Measurements from ENCODE around the gene CRTC3. TPM values are rescaled to one million over a fixed set of nuclear protein-coding genes. Genes with fewer than 3 reads are reported as not detected.
"Not testable (repeated sequence)": the region's sequence is repeated elsewhere in the genome, so short reads cannot be mapped to it uniquely, and the experiment has no call there.

Gene CRTC3
- total RNA-seq, 2 donors from 2014 or later, result 76.0 to 84.4 TPM

DNA sequence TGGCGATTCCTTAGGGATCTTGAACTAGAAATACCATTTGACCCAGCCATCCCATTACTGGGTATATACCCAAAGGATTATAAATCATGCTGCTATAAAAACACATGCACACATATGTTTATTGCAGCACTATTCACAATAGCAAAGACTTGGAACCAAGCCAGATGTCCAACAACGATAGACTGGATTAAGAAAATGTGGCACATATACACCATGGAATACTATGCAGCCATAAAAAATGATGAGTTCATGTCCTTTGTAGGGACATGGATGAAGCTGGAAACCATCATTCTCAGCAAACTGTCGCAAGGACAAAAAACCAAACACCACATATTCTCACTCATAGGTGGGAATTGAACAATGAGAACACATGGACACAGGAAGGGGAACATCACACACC, 107.3 kb downstream of the CRTC3 start:
- DNase-seq; H3K9me3 ChIP-seq (ENCODE audit: control insufficient read depth, low read length, poor library complexity, severe bottlenecking); H3K36me3 Mint-ChIP-seq (ENCODE audit: low read depth); ATAC-seq; H3K4me3 Mint-ChIP-seq; H3K27ac Mint-ChIP-seq; H3K27me3 Mint-ChIP-seq; H3K4me1 Mint-ChIP-seq: not testable (repeated sequence)

DNA sequence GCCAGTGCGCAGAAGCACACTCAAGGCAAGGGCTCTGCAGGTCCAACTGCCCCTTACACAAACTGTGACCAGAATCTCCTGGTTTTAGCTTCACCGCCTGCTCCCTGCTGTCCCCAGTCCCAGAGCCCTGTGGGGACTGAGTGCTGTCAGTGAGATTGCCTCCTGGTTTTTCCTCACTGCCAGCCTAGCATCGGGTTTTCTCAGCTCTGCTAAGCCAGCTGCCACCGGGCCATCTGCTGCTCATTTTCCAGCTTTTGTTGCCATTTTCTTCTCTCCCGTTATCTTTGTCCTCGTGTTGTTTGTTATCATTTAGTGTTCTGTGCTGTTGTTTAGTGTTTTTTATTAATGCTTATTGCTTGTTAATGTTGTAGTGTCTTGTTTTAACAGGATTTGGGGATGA, 108.0 kb downstream of the CRTC3 start:
- Mint-ChIP-seq H3K27ac (no peak overlapping the region), H3K27me3 (no peaks in the 10 kb centered on the region), H3K4me3 (no peak overlapping the region), H3K4me1 (peaks cover 5% of the 10 kb centered on the region), H3K36me3 (ENCODE audit: low read depth) (peaks cover 8% of the 10 kb centered on the region)
- DNase-seq, result no peak
- H3K9me3 ChIP-seq (ENCODE audit: control insufficient read depth, low read length, poor library complexity, severe bottlenecking), result no peaks in the 10 kb centered on the region
- ATAC-seq, result no peak

DNA sequence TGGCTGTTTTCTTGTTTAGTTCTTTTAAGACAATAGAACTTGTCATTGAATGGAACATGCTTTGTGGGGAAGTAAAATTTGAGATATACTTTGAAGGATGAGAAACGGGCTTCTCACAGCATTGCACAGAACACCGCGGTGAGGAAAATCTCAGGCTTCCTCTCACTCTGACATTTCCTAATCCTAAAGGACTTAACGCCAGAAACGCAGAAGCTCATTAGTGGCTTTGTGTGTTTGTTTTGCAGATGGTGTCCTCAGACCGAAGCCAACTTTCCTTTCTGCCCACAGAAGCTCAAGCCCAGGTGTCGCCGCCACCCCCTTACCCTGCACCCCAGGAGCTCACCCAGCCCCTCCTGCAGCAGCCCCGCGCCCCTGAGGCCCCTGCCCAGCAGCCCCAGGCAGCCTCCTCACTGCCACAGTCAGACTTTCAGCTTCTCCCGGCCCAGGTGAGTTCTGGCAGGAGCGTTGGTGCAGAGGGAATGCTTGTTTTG, 108.5 kb downstream of the CRTC3 start:
- no peak for ATAC-seq

DNA sequence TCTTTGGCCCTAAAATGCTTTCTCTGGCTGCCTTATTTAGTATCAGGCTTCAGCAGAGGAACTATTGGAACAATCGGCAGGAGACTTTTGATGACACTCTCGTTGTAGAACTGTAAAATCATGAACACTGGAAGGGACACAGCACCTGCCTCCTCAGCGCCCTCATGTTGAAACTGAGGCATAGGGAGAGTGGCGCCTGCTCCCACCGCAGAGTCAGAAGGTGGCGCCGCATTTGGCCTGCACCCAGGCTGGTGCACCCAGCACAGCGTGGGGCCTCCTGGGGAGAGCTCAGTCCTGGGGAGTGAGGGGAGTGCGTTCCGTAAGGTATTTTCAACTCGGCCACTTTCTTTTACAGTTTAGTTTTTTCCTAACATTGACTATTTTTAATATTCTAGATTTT, 109.2 kb downstream of the CRTC3 start:
- DNase-seq, result no peak
- H3K9me3 ChIP-seq (ENCODE audit: control insufficient read depth, low read length, poor library complexity, severe bottlenecking), result no peaks in the 10 kb centered on the region
- no peak overlapping the region for H3K4me3 Mint-ChIP-seq
- peaks cover 5% of the 10 kb centered on the region for H3K4me1 Mint-ChIP-seq
- H3K27me3 Mint-ChIP-seq, result no peaks in the 10 kb centered on the region
- no peak for ATAC-seq
- peaks cover 2% of the 10 kb centered on the region for H3K36me3 Mint-ChIP-seq (ENCODE audit: low read depth)
- no peak overlapping the region for H3K27ac Mint-ChIP-seq

More for the DNA sequence above, 108.5 kb downstream of the CRTC3 start:
- no peaks in the 10 kb centered on the region for H3K9me3 ChIP-seq (ENCODE audit: control insufficient read depth, low read length, poor library complexity, severe bottlenecking)
- no peaks in the 10 kb centered on the region for H3K27me3 Mint-ChIP-seq
- H3K4me3 Mint-ChIP-seq, result no peak overlapping the region
- peaks cover 7% of the 10 kb centered on the region for H3K4me1 Mint-ChIP-seq
- no peak overlapping the region for H3K27ac Mint-ChIP-seq
- DNase-seq, result no peak
- peaks cover 5% of the 10 kb centered on the region for H3K36me3 Mint-ChIP-seq (ENCODE audit: low read depth)

DNA sequence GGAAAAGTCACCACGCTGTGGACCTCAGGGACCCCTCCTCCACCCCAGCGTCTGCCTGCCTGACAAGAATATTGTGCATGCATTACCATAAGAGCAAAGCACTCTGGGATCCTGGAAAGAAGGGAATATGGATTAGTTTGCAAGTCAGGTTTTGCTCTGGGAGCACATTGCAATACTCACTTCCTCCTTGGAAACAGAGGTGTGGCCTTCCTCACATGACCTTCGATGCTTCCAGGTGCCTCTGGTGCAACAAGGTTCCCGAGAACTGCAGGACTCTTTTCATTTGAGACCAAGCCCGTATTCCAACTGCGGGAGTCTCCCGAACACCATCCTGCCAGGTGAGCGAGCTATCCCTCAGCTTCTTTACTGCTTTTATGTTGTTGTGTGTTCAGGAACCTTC, 111.1 kb downstream of the CRTC3 start:
- peaks cover 2% of the 10 kb centered on the region for H3K36me3 Mint-ChIP-seq (ENCODE audit: low read depth)
- ATAC-seq (no peak), DNase-seq (no peak)
- no peaks in the 10 kb centered on the region for H3K27me3 Mint-ChIP-seq
- no peaks in the 10 kb centered on the region for H3K9me3 ChIP-seq (ENCODE audit: control insufficient read depth, low read length, poor library complexity, severe bottlenecking)
- no peak overlapping the region for H3K4me3 Mint-ChIP-seq
- H3K27ac Mint-ChIP-seq, result no peak overlapping the region
- peaks cover 12% of the 10 kb centered on the region for H3K4me1 Mint-ChIP-seq

DNA sequence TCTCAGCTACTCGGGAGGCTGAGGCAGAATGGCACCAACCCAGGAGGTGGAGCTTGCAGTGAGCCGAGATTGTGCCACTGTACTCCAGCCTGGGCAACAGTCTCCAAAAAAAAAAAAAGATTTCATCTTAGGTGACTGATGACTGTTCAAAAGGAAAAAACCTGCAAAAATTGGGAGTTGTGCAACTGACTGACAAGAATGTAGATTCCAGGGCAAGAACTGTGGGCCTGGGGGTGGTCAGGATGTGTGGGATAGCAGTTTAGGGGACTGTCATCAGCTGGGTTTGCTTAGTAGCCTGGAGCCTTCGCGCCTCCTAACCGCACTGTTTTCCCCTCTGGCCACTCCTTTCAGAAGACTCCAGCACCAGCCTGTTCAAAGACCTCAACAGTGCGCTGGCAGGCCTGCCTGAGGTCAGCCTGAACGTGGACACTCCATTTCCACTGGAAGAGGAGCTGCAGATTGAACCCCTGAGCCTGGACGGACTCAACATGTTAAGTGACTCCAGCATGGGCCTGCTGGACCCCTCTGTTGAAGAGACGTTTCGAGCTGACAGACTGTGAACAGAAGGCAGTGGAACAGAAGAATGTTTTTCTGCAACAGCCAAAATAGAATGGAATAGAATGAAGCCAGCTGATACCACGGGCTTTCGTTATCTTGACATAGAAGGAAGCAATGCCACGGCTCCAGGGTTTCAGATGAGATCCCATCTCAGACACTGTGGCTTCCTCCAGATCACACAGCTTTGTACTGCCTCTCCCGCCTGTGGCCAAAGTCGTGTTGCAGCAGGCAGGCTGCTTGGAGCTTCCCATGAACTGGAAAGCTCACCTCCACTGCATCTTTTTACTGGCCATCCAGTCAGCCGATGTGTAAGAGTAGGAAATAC, 112.1 kb downstream of the CRTC3 start:
- ATAC-seq, result no peak
- no peak overlapping the region for H3K27ac Mint-ChIP-seq
- no peaks in the 10 kb centered on the region for H3K27me3 Mint-ChIP-seq
- H3K4me3 Mint-ChIP-seq, result no peak overlapping the region
- no peak for DNase-seq
- H3K9me3 ChIP-seq (ENCODE audit: control insufficient read depth, low read length, poor library complexity, severe bottlenecking), result no peaks in the 10 kb centered on the region
- H3K4me1 Mint-ChIP-seq, result peaks cover 20% of the 10 kb centered on the region
- peaks cover 2% of the 10 kb centered on the region for H3K36me3 Mint-ChIP-seq (ENCODE audit: low read depth)

DNA sequence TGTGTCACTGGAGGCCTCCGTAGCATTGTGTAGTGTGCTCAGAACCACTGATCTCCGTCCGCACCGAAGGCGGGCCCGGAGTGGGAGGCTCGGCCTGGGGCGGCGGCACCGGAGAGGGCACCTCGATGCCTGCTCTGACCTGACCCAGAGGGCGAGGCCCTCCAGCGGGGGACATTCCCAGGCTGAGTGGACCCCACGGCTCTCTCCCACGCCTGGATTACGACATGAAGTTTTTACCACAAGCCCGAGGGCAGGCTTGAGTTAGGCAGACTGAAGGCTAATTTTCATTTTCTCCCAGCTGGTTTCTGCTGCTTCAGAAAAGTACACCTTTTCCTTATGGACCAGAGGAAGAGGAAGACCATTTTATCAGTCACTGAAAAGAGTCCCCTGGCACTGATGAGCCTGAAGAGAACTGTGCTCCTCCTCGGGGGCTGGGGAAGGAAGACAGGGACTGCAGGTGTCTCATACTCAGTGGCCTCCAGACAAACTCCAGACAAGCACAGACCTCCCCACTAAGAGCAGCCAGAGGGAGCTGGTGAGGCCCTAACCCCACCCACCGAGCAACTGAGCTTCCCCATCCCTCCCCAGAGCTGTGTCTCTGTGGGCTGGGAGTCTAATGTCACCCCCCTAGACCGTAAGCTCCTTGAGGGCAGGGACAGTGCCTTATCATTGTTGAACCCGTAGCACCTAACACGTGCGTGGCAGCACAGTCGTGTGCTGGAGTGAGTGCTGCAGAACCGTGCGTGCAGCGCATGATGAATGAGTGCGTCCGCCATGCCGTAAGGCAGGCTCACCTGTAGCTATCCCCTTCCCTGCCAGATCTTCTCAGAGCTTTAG, 113.0 kb downstream of the CRTC3 start:
- no peak overlapping the region for H3K27ac Mint-ChIP-seq
- H3K9me3 ChIP-seq (ENCODE audit: control insufficient read depth, low read length, poor library complexity, severe bottlenecking), result no peaks in the 10 kb centered on the region
- no peak for ATAC-seq
- H3K4me1 Mint-ChIP-seq, result peaks cover 20% of the 10 kb centered on the region
- H3K27me3 Mint-ChIP-seq, result no peaks in the 10 kb centered on the region
- no peak for DNase-seq
- no peak overlapping the region for H3K4me3 Mint-ChIP-seq
- peaks cover 2% of the 10 kb centered on the region for H3K36me3 Mint-ChIP-seq (ENCODE audit: low read depth)

DNA sequence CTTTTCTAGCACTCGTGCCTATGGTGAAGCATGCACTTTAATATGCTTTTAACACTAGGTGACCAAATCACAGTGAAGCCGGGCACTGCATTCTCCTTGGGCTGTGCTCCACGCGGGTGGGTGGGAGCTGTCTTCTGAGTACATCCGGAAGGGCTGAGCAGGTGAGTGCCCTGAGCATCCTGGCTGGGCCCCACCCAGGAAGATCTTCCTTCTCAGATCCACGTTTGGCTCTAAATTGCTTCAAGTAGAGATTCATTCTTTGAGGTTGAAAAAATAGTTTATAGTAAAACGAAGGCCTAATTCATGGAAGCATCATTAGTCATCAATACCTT, 113.5 kb downstream of the CRTC3 start:
- no peaks in the 10 kb centered on the region for H3K36me3 Mint-ChIP-seq (ENCODE audit: low read depth)
- H3K27me3 Mint-ChIP-seq, result no peaks in the 10 kb centered on the region
- H3K27ac Mint-ChIP-seq, result no peak overlapping the region

DNA sequence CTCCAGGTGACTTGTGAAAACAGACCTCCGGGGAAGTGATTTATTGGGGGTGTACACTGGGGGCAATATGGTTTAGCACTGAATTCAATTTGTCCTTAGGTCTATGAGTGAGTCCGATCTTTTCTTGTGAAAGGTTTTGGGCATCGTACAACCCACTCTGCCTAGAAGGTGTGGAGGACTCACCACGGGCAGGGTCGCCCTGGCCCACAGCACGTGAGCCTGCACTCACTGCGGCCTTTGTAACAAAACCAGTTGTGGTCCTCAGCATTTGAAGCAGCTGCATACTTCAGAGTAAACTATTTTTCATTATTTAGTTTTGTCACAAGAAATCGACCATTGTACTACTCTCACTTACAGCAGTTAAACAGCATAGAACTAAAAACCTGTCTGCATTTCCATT, 114.8 kb downstream of the CRTC3 start:
- Mint-ChIP-seq H3K27ac (no peak overlapping the region), H3K4me3 (no peak overlapping the region), H3K36me3 (ENCODE audit: low read depth) (no peaks in the 10 kb centered on the region), H3K4me1 (peaks cover 30% of the 10 kb centered on the region), H3K27me3 (no peaks in the 10 kb centered on the region)
- H3K9me3 ChIP-seq (ENCODE audit: control insufficient read depth, low read length, poor library complexity, severe bottlenecking), result no peaks in the 10 kb centered on the region
- ATAC-seq (no peak), DNase-seq (no peak)

More for the DNA sequence above, 113.5 kb downstream of the CRTC3 start:
- peaks cover 21% of the 10 kb centered on the region for H3K4me1 Mint-ChIP-seq
- H3K4me3 Mint-ChIP-seq, result no peak overlapping the region
- no peaks in the 10 kb centered on the region for H3K9me3 ChIP-seq (ENCODE audit: control insufficient read depth, low read length, poor library complexity, severe bottlenecking)
- no peak for ATAC-seq
- DNase-seq, result no peak

DNA sequence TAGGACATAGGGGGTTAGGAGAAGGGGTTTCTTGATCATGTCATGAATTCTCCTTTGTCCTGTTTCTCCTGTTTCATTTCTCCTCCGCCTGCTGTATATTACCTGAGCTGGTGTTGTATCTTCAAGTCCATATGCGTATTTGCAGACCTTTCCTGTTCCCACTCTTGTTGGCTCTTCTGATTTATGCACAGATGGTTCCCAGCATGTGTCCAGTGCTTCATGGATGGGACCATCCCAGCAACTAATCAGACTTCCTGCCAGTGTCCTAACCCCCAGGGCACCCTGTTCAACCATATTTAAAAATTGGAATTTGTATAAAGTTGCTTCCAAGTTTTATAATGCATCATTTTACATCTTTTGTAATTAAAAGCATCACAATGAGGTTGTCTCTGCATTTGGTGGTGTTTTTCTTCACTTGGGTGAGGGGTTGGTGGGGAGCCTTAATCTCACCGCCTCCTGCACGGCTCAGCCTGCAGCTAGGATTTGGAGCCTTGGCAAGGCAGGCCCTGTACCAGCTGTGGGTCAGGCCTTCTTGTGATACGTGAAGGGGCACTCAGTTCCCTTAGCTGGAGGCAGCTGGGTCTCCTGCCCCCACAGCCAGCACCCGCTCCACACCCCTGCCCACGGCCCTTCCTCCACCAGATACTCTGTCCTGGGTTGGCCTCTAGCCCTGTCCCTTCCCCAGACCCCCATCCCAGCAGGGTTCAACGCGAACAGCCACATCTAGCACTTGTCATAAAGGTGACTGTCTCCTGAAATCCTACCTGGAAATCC, 115.4 kb downstream of the CRTC3 start:
- ATAC-seq, result no peak
- Mint-ChIP-seq H3K4me3 (no peak overlapping the region), H3K27ac (peak overlapping the region; percentile 74), H3K36me3 (ENCODE audit: low read depth) (no peaks in the 10 kb centered on the region), H3K4me1 (peaks cover 35% of the 10 kb centered on the region), H3K27me3 (no peaks in the 10 kb centered on the region)
- H3K9me3 ChIP-seq (ENCODE audit: control insufficient read depth, low read length, poor library complexity, severe bottlenecking), result no peaks in the 10 kb centered on the region
- no peak for DNase-seq

DNA sequence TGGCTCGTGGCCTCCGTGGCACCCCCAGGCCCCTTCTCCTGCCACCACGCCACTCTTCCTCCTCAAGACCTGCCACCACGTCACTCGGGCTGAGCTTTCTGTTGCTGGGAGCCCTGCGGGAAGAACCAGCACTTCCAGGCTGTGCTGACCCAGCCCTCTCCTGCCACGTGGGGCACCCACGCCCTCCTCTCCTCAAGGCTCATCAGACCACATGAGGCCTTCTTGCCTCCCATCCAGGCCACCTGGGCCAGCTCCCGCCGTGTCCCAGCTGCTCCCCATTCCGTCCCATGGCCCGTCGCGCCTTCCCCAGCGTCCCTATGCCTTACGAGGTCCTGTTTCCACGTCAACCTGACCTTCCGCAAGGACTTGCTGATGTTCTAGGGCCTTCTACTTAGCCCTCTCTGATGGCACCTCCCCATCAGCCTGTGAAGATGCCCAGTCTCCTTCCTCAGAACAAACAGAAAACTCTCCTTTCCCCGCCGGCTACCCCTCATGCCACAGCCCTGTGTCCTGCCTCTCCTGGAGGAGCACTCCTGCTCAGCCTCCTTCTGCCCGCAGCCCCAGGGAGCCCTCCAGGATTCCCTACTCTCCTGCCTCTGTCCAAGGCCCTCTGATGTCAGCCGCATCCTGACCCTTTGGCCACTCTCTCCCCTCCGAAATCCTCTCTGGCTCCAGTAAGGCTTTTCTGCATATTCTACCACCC, 116.3 kb downstream of the CRTC3 start:
- H3K27ac Mint-ChIP-seq, result peak overlapping the region; percentile 74
- no peaks in the 10 kb centered on the region for H3K9me3 ChIP-seq (ENCODE audit: control insufficient read depth, low read length, poor library complexity, severe bottlenecking)
- H3K27me3 Mint-ChIP-seq, result no peaks in the 10 kb centered on the region
- ATAC-seq (no peak), DNase-seq (no peak)
- peaks cover 37% of the 10 kb centered on the region for H3K4me1 Mint-ChIP-seq
- no peaks in the 10 kb centered on the region for H3K36me3 Mint-ChIP-seq (ENCODE audit: low read depth)
- H3K4me3 Mint-ChIP-seq, result peak overlapping the region; percentile 0

DNA sequence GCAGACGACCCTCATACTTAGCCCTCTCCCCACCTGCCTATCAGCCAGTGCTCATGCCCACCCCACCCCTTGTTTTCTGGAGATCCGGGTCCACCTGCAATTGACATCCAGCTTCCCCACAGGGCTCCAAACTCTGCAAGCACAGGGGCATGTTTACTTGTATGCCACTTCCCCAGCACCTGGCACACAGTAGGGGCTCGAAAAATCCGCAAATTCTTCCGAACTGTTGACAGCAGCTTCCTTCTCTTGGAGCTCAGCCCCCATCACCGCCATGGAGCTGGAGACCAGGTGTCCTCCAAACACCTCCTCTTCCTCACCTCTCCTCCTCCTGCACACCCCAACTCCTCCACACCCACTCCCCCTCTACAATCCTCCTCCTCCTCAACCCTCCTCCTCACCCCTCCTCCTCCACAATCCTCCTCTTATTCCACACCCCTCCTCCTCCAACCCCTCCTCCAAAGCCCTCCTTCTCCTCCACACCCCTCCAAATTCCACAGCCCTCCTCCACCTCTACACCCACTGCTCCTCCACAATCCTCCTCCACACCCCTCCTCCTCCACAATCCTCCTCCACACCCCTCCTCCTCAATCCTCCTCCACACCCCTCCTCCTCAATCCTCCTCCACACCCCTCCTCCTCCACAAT, 117.1 kb downstream of the CRTC3 start:
- peak overlapping the region; percentile 0 for H3K4me3 Mint-ChIP-seq
- ATAC-seq (no peak), DNase-seq (no peak)
- H3K9me3 ChIP-seq (ENCODE audit: control insufficient read depth, low read length, poor library complexity, severe bottlenecking), result no peaks in the 10 kb centered on the region
- no peaks in the 10 kb centered on the region for H3K27me3 Mint-ChIP-seq
- no peak overlapping the region for H3K27ac Mint-ChIP-seq
- no peaks in the 10 kb centered on the region for H3K36me3 Mint-ChIP-seq (ENCODE audit: low read depth)
- peaks cover 37% of the 10 kb centered on the region for H3K4me1 Mint-ChIP-seq

All from T-helper 17 cell (primary cell).